Endodermal cell (in vitro differentiated cells): Measurements from ENCODE around the gene RASD1. TPM values are rescaled to one million over a fixed set of nuclear protein-coding genes. Genes with fewer than 3 reads are reported as not detected.
"Not testable (repeated sequence)": the region's sequence is repeated elsewhere in the genome, so short reads cannot be mapped to it uniquely, and the experiment has no call there.

ENCODE experiments used
- DNase-seq: peaks from one replicate; pipeline ENCODE4 v3.0.0-alpha.2; 2017
- H3K27ac ChIP-seq: 2 replicates; pipeline ENCODE4 v1.5.1; 2013; ENCODE audit warnings: mild to moderate bottlenecking, low read depth, low read length, moderate library complexity
- H3K27me3 ChIP-seq: 2 replicates; pipeline ENCODE4 v1.6.1; 2013; ENCODE audit warnings: mild to moderate bottlenecking, low read length, moderate library complexity; ENCODE audit not compliant: insufficient read depth, control insufficient read depth, poor library complexity, severe bottlenecking
- H3K36me3 ChIP-seq: 2 replicates; pipeline ENCODE4 v1.7.0; 2013; ENCODE audit warnings: mild to moderate bottlenecking, low read length, moderate library complexity; ENCODE audit not compliant: control insufficient read depth, insufficient read depth
- H3K4me1 ChIP-seq: one replicate; pipeline ENCODE4 v1.7.0; 2013; ENCODE audit warnings: low read length; ENCODE audit not compliant: control insufficient read depth, insufficient read depth
- H3K4me3 ChIP-seq: 2 replicates; pipeline ENCODE4 v1.5.1; 2013; ENCODE audit warnings: mild to moderate bottlenecking, low read length, moderate library complexity
- H3K9ac ChIP-seq: 2 replicates; pipeline ENCODE4 v1.6.1; 2013; ENCODE audit warnings: mild to moderate bottlenecking, low read length, moderate library complexity; ENCODE audit not compliant: poor library complexity, severe bottlenecking; ENCODE audit errors: extremely low read depth
- H3K9me3 ChIP-seq: 2 replicates; pipeline ENCODE4 v1.6.1; 2013; ENCODE audit warnings: mild to moderate bottlenecking, low read length, moderate library complexity; ENCODE audit not compliant: control insufficient read depth
- H3K27ac Mint-ChIP-seq: 2 replicates; pipeline ENCODE4 v1.8.0; 2020; ENCODE audit warnings: mixed read lengths
- H3K27me3 Mint-ChIP-seq: 2 replicates; pipeline ENCODE4 v1.8.0; 2021; ENCODE audit warnings: mild to moderate bottlenecking, mixed read lengths; ENCODE audit not compliant: insufficient read depth
- H3K36me3 Mint-ChIP-seq: 2 replicates; pipeline ENCODE4 v1.8.0; 2020; ENCODE audit warnings: low read depth, mixed read lengths
- H3K4me1 Mint-ChIP-seq: 2 replicates; pipeline ENCODE4 v1.8.0; 2020; ENCODE audit warnings: mixed read lengths
- H3K4me3 Mint-ChIP-seq: 2 replicates; pipeline ENCODE4 v1.8.0; 2020; ENCODE audit warnings: mild to moderate bottlenecking, moderate library complexity, mixed read lengths
- H3K9me3 Mint-ChIP-seq: 2 replicates; pipeline ENCODE4 v1.8.0; 2020; ENCODE audit warnings: mild to moderate bottlenecking, mixed read lengths
- CTCF ChIP-seq: fragments of 200-600 bp; sonication (generic); conservative IDR thresholded peaks from 2 replicates; pipeline ENCODE4 v1.5.0; 2021; ENCODE audit warnings: antibody characterized with exemption, mild to moderate bottlenecking
- WGBS, 2 experiments: methylation state at CpG; one replicate each; pipeline versions ENCODE4 v1.1.5 to v1.1.7; 2013; ENCODE audit warnings: missing lambda C conversion rate in 2 of 2, mixed read lengths in 1 of 2; ENCODE audit not compliant: insufficient coverage in 1 of 2, insufficient read length in 1 of 2; 5-methylcytosine and 5-hydroxymethylcytosine counted together
- total RNA-seq, 2 donors: library from RNA; stranded (reverse); fragmentation: NEBNext Ultra II Directional in 1 of 2; extraction: Animal tissue kit (Norgen Biotek cat#: 25700) in 1 of 2; gene quantifications; 2 replicates in 1 of 2; 3 replicates in 1 of 2; pipeline ENCODE4 v1.2.1, GENCODE V29; 2021

The RASD1 gene
- total RNA-seq, 2 donors from 2014 or later: 1.9 to 2.5 TPM

- Mint-ChIP-seq H3K27me3 (peaks cover 6% of the 10 kb centered on the region), H3K9me3 (peaks cover 8% of the 10 kb centered on the region), H3K27ac (no peak overlapping the region), H3K4me3 (no peak overlapping the region), H3K4me1 (no peaks in the 10 kb centered on the region), H3K36me3 (no peaks in the 10 kb centered on the region)
- WGBS, 2 experiments: 90 to 94% methylated on average over 12 to 19 of the region's 19 CpGs
- Histone ChIP-seq H3K4me1 (no peaks in the 10 kb centered on the region), H3K27me3 (no peaks in the 10 kb centered on the region), H3K4me3 (no peak overlapping the region), H3K27ac (no peak overlapping the region), H3K9ac (no peak overlapping the region), H3K9me3 (no peaks in the 10 kb centered on the region), H3K36me3 (no peaks in the 10 kb centered on the region)
- TF ChIP-seq CTCF: no peak
- no peak for DNase-seq
These were observed 39.9 kb downstream of the RASD1 start for GRCh38 chr17:17456251-17456650.

GRCh38 chr17:17455173-17455572 is 41.0 kb downstream of the RASD1 start:
- 92 to 97% methylated on average over 3 to 4 of the region's 4 CpGs for WGBS, 2 experiments
- no peaks in the 10 kb centered on the region for H3K27me3 ChIP-seq
- DNase-seq: no peak
- H3K36me3 ChIP-seq: no peaks in the 10 kb centered on the region
- Mint-ChIP-seq H3K36me3 (no peaks in the 10 kb centered on the region), H3K27ac (no peak overlapping the region), H3K4me1 (no peaks in the 10 kb centered on the region), H3K27me3 (peaks cover 6% of the 10 kb centered on the region), H3K4me3 (no peak overlapping the region), H3K9me3 (peaks cover 4% of the 10 kb centered on the region)
- H3K9ac ChIP-seq: no peak overlapping the region
- no peaks in the 10 kb centered on the region for H3K4me1 ChIP-seq
- H3K27ac ChIP-seq: no peak overlapping the region
- no peak for TF ChIP-seq CTCF
- H3K4me3 ChIP-seq: no peak overlapping the region
- no peaks in the 10 kb centered on the region for H3K9me3 ChIP-seq

DNA sequence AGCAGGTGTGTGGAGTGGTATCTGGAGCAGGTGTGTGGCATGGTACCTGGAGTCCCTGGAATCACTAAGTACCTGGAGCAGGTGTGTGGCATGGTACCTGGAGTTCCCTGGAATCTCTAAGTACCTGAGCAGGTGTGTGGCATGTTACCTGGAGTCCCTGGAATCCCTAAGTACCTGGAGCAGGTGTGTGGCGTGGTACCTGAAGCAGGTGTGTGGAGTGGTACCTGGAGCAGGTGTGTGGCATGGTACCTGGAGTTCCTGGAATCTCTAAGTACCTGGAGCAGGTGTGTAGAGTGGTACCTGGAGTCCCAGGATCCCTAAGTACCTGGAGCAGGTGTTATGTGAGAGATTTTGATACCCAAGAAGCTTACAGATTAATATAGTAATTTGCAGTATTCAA is 41.5 kb downstream of the RASD1 start:
- not testable (repeated sequence) for H3K27ac ChIP-seq, H3K4me1 ChIP-seq, H3K27me3 ChIP-seq, DNase-seq, H3K36me3 ChIP-seq, H3K27ac Mint-ChIP-seq, H3K4me3 ChIP-seq, H3K4me1 Mint-ChIP-seq, H3K27me3 Mint-ChIP-seq, H3K9me3 ChIP-seq, H3K9ac ChIP-seq, H3K4me3 Mint-ChIP-seq, H3K9me3 Mint-ChIP-seq, H3K36me3 Mint-ChIP-seq
- 83% methylated on average over 1 of the region's 1 CpG; no CpG with 5 or more reads in 1 of the 2 experiments for WGBS, 2 experiments

DNA sequence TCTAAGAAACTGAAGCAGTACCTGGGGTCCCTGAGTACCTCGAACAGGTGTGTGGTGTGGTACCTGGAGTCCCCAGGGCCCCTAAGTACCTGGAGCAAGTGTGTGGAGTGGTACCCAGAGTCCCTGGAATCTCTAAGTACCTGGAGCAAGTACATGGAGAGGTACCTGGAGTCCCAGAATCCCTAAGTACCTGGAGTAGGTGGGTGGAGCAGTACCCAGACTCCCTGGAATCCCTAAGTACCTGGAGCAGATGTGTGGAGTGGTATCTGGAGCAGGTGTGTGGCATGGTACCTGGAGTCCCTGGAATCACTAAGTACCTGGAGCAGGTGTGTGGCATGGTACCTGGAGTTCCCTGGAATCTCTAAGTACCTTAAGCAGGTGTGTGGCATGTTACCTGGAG is 41.9 kb downstream of the RASD1 start:
- no peak overlapping the region for H3K9ac ChIP-seq
- no peaks in the 10 kb centered on the region for H3K9me3 Mint-ChIP-seq
- H3K27me3 ChIP-seq: no peaks in the 10 kb centered on the region
- peaks cover 6% of the 10 kb centered on the region for H3K27me3 Mint-ChIP-seq
- WGBS, 2 experiments: 73 to 100% methylated on average over 1 of the region's 1 CpG
- no peak overlapping the region for H3K4me3 Mint-ChIP-seq
- H3K4me3 ChIP-seq: no peak overlapping the region
- H3K4me1 ChIP-seq: no peaks in the 10 kb centered on the region
- H3K4me1 Mint-ChIP-seq: no peaks in the 10 kb centered on the region
- H3K27ac Mint-ChIP-seq: no peak overlapping the region
- TF ChIP-seq CTCF: no peak
- no peaks in the 10 kb centered on the region for H3K36me3 ChIP-seq
- H3K27ac ChIP-seq: no peak overlapping the region
- H3K36me3 Mint-ChIP-seq: no peaks in the 10 kb centered on the region
- peak; percentile 20 for DNase-seq
- no peaks in the 10 kb centered on the region for H3K9me3 ChIP-seq
